Stomach smooth muscle (tissue), 2 donors: ENCODE data around the gene SLC37A1.

Experiments
- H3K27ac ChIP-seq: one replicate; pipeline ENCODE4 v1.7.0; 2013; ENCODE audit warnings: mild to moderate bottlenecking, low read length, inconsistent platforms
- H3K27me3 ChIP-seq, 2 donors: one replicate each; pipeline ENCODE4 v1.7.0; 2013; ENCODE audit warnings: low read length in 2 of 2; ENCODE audit not compliant: insufficient read depth in 2 of 2, control insufficient read depth in 1 of 2
- H3K36me3 ChIP-seq, 2 donors: one replicate each; pipeline ENCODE4 v1.7.0; 2013; ENCODE audit warnings: low read length in 2 of 2; ENCODE audit not compliant: control insufficient read depth in 2 of 2, insufficient read depth in 2 of 2
- H3K4me1 ChIP-seq: one replicate; pipeline ENCODE4 v1.7.0; 2013; ENCODE audit warnings: low read length; ENCODE audit not compliant: control insufficient read depth, insufficient read depth
- H3K4me3 ChIP-seq, 2 donors: one replicate each; pipeline ENCODE4 v1.7.0; 2013; ENCODE audit warnings: low read length in 2 of 2
- H3K9ac ChIP-seq, 2 donors: one replicate each; pipeline ENCODE4 v1.7.0; 2013; ENCODE audit warnings: low read length in 2 of 2, mild to moderate bottlenecking in 1 of 2
- H3K9me3 ChIP-seq, 2 donors: one replicate each; pipeline ENCODE4 v1.7.0; 2013; ENCODE audit warnings: low read length in 2 of 2; ENCODE audit not compliant: control insufficient read depth in 2 of 2
- donor health status: healthy.
- donor health status: Pancreatic carcinoma.

SLC37A1 gene

GRCh38 chr21:42597487-42598158 is 84.0 kb downstream of the SLC37A1 start:
- H3K27me3 ChIP-seq: peaks cover 0 to 4% of the 10 kb centered on the region in 2 donors
- H3K4me3 ChIP-seq: no peak overlapping the region
- H3K27ac ChIP-seq: no peak overlapping the region
- peaks cover 8% of the 10 kb centered on the region for H3K4me1 ChIP-seq
- H3K36me3 ChIP-seq: no peaks in the 10 kb centered on the region
- H3K9ac ChIP-seq: no peak overlapping the region
- peaks cover 0 to 9% of the 10 kb centered on the region in 2 donors for H3K9me3 ChIP-seq

- Histone ChIP-seq H3K27ac (no peak overlapping the region), H3K4me1 (peaks cover 3% of the 10 kb centered on the region), H3K4me3 (no peak overlapping the region), H3K9me3 (peaks cover 0 to 9% of the 10 kb centered on the region in 2 donors), H3K27me3 (no peaks in the 10 kb centered on the region), H3K36me3 (no peaks in the 10 kb centered on the region), H3K9ac (no peak overlapping the region)
These were observed 84.6 kb downstream of the SLC37A1 start for GRCh38 chr21:42598159-42598735.

GRCh38 chr21:42599486-42599885 is 85.8 kb downstream of the SLC37A1 start:
- H3K27me3 ChIP-seq: no peaks in the 10 kb centered on the region
- peaks cover 5 to 9% of the 10 kb centered on the region in 2 donors for H3K9me3 ChIP-seq
- no peaks in the 10 kb centered on the region for H3K36me3 ChIP-seq
- peaks cover 3% of the 10 kb centered on the region for H3K4me1 ChIP-seq
- no peak overlapping the region for H3K4me3 ChIP-seq
- no peak overlapping the region for H3K9ac ChIP-seq
- no peak overlapping the region for H3K27ac ChIP-seq

DNA sequence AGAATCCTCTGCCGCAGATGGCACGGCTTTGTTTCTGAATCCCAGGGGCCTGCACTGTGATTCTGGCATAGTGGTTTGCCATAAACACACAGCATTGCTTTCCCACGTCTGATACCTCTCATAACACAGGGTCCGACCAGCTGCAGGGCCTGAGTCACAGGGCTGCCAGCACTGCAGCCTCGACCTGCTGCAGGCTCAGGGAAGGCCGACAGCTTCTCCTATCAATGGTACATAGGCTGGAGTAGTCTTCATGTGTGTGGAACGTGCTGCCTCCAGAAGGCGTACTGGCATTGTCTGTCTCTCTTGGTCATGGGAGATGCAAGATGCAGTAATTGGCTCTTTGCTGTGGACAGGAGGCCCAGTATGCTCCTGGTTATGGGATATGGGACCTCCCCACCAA is 86.3 kb downstream of the SLC37A1 start:
- H3K36me3 ChIP-seq: no peaks in the 10 kb centered on the region
- H3K9ac ChIP-seq: no peak overlapping the region
- no peaks in the 10 kb centered on the region for H3K4me1 ChIP-seq
- H3K4me3 ChIP-seq: no peak overlapping the region
- peaks cover 5 to 9% of the 10 kb centered on the region in 2 donors for H3K9me3 ChIP-seq
- H3K27me3 ChIP-seq: no peaks in the 10 kb centered on the region
- H3K27ac ChIP-seq: no peak overlapping the region

DNA sequence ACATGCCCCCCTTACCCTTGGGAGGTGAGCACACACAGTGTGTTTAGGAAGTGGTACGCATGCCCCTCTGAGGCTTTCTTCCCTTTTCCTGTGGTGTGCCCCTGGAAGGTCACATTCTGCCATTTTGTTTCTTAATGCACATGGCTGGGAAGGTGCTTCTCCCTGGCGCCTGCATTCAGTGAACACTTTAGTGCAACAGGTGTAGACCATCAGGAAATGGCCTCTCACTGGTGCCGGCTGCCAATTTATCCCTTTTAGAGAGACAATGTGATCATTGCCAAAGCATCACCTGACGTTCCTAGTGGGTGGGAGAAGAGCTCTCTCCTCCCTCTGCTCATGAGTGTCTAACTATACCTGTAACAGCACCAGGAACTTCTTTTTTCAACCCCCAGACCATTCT is 88.0 kb downstream of the SLC37A1 start:
- H3K9me3 ChIP-seq: peaks cover 6% of the 10 kb centered on the region in 2 donors
- no peaks in the 10 kb centered on the region for H3K36me3 ChIP-seq
- no peak overlapping the region for H3K27ac ChIP-seq
- no peak overlapping the region for H3K4me3 ChIP-seq
- no peak overlapping the region for H3K9ac ChIP-seq
- no peaks in the 10 kb centered on the region for H3K4me1 ChIP-seq
- H3K27me3 ChIP-seq: no peaks in the 10 kb centered on the region

DNA sequence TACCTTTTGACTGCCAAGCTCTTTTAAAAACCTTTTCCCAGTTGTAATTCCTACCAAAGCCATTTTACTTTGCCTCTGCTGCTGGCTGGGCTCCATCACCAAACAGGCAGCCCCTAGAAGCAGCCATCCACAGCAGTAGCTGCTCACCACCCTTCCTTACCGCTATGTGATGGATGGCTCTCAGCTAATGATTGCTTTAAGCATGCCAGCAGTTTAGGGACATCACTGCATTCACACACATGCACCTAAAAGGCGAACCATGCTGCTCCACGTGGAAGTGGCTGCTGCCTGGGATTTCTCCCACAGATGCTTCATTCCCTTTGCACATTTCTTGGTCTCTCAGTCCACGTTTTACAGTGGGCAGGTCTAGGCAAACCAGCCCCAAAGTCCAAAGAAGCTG is 93.5 kb downstream of the SLC37A1 start:
- no peaks in the 10 kb centered on the region for H3K36me3 ChIP-seq
- no peak overlapping the region for H3K9ac ChIP-seq
- H3K27me3 ChIP-seq: no peaks in the 10 kb centered on the region
- H3K4me1 ChIP-seq: no peaks in the 10 kb centered on the region
- H3K9me3 ChIP-seq: peaks cover 2 to 6% of the 10 kb centered on the region in 2 donors
- no peak overlapping the region for H3K27ac ChIP-seq
- no peak overlapping the region for H3K4me3 ChIP-seq

DNA sequence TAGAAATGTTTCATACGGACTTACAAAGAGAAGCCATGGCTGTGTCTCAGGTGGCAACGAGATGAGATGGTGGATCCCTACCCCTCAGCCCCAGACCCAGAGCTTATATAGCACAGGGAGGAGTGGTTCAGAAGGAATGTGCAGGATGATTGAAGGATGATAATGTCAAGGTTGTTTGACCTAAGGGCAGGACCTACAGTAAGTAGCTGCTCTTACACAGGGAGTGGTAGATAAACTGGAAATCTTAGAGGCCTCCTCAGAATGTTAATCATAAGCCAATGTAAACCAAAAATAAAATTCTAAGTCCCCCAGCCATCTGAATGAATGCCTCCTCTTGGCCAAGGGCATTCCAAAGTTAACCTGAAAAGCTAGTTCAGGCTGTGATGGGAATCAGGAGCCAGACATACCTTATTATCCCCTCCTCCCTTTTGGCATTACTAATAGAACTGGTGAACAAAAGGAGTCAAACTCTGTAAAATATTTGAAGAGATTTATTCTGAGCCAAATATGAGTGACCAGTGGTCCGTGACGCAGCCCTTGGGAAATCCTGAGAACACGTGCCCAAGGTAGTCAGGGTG is 94.0 kb downstream of the SLC37A1 start:
- Histone ChIP-seq H3K27me3 (no peaks in the 10 kb centered on the region), H3K9ac (no peak overlapping the region), H3K27ac (no peak overlapping the region), H3K36me3 (no peaks in the 10 kb centered on the region), H3K4me1 (no peaks in the 10 kb centered on the region), H3K9me3 (peaks cover 2 to 6% of the 10 kb centered on the region in 2 donors), H3K4me3 (no peak overlapping the region)

DNA sequence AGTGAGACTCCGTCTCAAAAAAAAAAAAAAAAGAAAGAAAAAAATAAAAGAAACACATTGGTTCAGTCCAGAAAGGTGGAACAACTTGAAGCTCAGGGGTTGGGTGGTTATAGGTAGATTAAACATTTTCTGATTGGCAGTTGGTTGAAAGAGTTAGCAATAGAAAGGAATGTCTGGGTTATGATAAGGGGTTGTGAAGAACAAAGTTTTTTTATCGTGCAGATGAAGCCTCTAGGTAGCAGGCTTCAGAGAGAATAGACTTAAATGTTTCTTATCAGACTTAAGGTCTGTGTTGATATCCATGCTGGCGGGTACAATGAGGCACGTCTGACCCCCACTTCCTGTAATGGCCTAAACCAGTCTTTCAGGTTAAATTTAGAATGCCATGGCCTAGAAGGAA is 94.8 kb downstream of the SLC37A1 start:
- H3K27ac ChIP-seq: no peak overlapping the region
- no peaks in the 10 kb centered on the region for H3K36me3 ChIP-seq
- H3K4me3 ChIP-seq: no peak overlapping the region
- H3K4me1 ChIP-seq: no peaks in the 10 kb centered on the region
- peaks cover 2 to 6% of the 10 kb centered on the region in 2 donors for H3K9me3 ChIP-seq
- no peaks in the 10 kb centered on the region for H3K27me3 ChIP-seq
- H3K9ac ChIP-seq: no peak overlapping the region

GRCh38 chr21:42609811-42610210 is 96.2 kb downstream of the SLC37A1 start:
- Histone ChIP-seq H3K9ac (no peak overlapping the region), H3K4me3 (no peak overlapping the region), H3K9me3 (peaks cover 2% of the 10 kb centered on the region in 2 donors), H3K36me3 (no peaks in the 10 kb centered on the region), H3K27me3 (no peaks in the 10 kb centered on the region), H3K27ac (no peak overlapping the region), H3K4me1 (no peaks in the 10 kb centered on the region)

DNA sequence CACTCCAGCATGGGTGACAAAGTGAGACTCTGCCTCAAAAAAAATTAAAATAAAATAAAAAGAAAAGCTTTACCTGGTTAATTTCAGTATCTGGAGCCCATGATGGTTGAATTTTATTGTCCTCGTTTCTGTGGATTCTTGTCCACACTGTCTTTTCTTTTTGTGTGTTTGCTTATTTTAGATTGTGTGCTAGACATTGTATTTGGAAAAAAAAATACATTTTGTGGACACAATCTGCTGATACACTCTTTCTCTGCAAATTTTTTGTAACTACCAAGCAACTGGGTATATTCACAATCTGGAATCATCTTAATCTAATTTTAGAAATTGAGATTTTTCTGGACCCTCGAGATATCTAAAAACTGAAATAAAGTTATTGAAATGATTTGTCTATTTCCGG is 98.2 kb downstream of the SLC37A1 start:
- no peaks in the 10 kb centered on the region for H3K36me3 ChIP-seq
- no peaks in the 10 kb centered on the region for H3K4me1 ChIP-seq
- H3K9me3 ChIP-seq: peaks cover 0 to 2% of the 10 kb centered on the region in 2 donors
- peaks cover 0 to 1% of the 10 kb centered on the region in 2 donors for H3K27me3 ChIP-seq
- H3K9ac ChIP-seq: no peak overlapping the region
- H3K27ac ChIP-seq: no peak overlapping the region
- H3K4me3 ChIP-seq: no peak overlapping the region

DNA sequence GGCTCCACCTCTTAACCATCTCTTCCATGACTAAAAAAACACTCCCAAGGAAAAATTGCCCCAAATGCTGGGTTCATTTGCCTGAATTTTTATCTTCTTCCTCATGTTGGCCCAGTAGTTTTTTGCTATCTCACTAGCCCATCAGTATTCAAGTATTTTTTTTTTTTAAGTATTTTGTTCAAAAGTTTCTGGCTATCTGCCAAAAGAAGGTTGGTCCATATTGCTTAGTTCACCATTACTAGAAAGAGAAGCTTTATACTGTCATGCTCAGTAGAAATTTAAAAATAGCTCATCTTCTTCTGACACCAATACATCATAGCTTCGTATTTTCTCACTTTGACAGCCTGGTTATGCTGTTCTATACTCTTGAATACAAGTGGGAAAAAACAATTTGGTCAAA is 98.7 kb downstream of the SLC37A1 start:
- Histone ChIP-seq H3K36me3 (no peaks in the 10 kb centered on the region), H3K4me1 (no peaks in the 10 kb centered on the region), H3K27me3 (peaks cover 0 to 7% of the 10 kb centered on the region in 2 donors), H3K4me3 (no peak overlapping the region), H3K27ac (no peak overlapping the region), H3K9me3 (peaks cover 0 to 2% of the 10 kb centered on the region in 2 donors), H3K9ac (no peak overlapping the region)
